ENCODE data around the gene C9orf40.

The C9orf40 gene

DNA sequence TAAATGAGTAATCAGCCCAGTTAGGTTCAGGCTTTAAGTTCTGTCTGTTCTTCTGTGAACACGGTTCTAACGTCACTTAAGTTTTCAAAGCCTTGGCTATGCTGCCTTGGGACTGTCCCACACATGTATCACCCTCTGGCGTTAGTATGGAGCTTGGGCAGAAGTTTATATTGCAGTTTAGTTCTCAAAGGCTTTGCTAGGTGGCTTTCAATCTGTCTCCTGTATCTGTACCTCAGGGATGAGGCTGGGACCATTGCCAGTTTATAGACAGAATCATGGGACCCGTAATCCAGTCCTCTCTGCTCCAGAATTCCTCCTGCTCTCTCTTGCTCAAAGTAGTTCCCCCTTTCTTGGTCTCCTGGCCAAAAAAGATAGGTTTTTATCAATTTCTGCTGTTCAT lies 12.1 kb downstream of the C9orf40 start:
- DNase-seq (ENCODE audit: low spot score): no peak

DNA sequence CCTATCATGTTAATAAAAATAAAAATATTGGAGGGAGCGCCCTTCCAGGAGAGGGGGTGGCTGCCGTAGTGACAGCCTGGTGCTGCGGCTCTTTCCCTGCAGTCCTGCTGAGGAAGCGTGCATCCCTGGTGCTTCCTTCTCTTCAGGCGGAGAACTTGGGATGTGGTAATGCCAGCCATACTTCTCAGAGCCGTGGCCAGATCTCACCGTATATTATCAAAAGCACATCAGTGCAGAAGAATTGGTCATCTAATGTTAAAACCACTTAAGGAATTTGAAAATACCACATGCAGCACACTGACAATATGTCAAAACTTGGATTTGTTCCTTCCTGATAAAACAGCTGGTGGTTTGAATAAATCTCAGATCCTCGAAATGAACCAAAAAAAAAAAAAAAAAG lies 17.7 kb downstream of the C9orf40 start:
- DNase-seq (ENCODE audit: low spot score): peak; percentile 20

DNA sequence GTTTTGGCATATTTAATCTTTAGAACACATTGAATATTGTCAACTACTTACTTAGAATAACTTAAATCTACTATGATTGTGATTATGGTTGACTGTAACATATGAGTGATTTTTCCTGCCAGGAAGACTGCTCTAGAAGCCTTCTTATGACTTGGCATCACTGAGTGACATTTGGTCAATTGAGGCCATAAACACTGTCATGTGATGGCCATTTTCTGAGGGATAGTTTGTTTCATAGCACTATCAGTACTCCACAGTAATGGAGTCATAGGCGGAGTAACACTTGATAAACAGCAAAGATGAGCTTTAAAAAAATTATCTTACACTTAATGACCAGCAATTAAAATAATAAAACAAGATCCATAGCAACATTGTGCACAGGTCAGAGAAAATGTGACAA lies 31.0 kb downstream of the C9orf40 start:
- no peak for DNase-seq (ENCODE audit: low spot score)

DNA sequence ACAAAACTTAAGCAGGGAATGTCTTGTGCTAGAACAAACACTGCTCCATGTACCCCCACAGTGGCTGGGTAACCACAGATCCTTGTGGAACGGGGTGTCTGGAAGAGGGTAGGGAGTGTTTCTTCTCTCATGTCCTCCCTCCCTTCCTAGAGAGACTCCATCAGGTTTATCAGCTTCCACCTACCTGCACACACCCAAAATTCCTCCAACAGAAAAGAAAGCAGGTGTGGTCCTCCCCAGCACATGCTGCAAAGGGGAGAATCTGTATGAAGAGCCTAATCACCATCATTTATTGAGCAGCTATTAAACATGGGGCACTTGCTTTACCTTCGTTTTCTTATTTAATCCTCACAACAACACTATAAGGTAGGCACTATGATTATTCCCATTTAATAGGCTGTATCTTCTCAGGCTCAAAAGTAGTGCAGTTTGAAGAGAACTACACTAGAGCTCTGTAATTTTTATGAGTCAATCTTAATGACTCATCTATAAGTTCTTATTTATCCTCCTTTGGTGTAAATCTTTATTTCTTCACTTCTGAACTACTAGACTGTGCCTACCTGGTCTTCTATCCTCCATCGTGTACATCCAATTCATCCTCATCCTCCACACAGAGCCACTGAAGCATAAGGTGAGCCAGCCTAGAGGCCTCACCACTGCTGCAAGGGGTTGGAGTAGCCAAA lies 31.6 kb downstream of the C9orf40 start:
- no peak for DNase-seq (ENCODE audit: low spot score)

DNA sequence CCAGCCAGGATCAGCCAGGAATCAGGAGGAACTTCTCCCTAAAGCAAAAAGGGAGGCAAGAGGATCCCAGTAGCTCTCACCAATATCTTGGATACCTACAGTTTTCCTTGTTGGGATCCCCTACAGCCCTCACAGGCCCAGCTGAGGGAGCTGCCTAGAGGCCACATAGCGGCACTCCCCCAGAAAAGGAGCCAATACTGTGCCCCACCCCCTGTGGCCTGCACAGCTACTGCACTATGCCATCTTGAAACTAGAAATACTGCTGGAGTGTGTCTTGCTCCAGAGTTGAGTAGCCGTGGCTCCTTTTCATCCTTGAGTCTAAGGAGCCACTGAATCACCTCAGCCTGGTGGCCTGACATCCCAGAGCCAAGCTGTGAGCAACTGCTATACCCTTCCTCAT lies 42.7 kb downstream of the C9orf40 start:
- DNase-seq (ENCODE audit: low spot score): no peak

DNA sequence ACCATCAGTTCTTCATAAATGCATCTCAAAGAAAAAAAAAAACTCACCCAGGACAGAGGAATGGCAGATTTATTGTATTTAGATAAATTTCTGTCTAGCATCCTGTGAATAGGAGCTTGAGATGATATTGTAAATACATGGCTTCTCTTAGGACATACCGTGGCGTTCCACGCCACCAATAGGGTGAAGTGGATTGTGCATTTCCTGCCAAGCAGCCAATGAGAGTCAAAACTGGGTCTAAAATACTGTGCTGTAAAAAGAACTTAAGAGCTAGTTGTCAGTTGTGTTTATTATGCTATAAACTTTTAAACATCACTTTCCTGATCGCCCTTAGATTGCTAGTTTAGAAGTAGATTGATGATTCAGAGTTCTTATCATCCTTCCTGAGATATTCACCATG lies 44.0 kb downstream of the C9orf40 start:
- no peak for DNase-seq (ENCODE audit: low spot score)

DNA sequence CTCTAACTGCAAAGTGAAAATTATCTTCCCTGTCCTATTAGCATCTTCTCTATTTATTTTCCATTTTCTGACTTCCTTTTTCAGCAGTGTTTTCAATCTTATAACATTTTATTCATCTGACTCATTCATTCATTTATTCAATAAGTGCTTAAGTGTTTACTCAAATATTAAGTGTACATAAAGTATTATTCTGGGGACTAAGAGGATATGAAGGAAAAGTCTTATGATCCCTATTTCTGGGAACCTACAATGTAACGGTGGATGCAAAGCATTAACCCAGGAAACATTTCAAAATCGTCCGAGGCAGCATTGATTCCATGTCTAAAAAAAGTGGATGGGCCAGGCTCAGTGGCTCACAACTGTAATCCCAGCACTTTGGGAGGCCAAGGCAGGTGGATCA lies 45.6 kb downstream of the C9orf40 start:
- DNase-seq (ENCODE audit: low spot score): no peak

DNA sequence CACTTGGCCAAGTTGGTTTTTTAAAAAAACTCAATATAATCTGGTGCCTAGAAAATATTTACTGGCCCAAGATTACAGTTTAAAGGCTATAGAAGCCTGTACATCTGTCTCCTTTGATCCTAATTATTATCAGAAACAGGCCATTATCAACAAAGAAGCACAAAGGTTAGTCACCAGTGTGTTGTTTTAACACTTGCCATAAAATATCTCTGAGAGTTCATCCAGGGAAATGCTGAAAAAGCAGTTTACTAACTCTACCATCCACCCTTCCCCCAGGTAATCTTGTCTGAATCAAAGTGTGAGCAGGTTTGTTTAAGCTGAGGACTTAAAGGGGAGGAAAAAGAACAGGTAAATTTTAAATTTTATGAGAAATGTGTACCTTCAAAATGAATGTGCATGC lies 51.7 kb downstream of the C9orf40 start:
- no peak for DNase-seq (ENCODE audit: low spot score)
